Thoracic aorta (tissue), 2 donors: ENCODE results near the gene ROBO1. TPM values are rescaled to one million over a fixed set of nuclear protein-coding genes. Genes with fewer than 3 reads are reported as not detected.
"Not testable (repeated sequence)": the region's sequence is repeated elsewhere in the genome, so short reads cannot be mapped to it uniquely, and the experiment has no call there.

Experiments
- ATAC-seq: fragments of 150-250 bp; one replicate; pipeline ENCODE4 v1.8.0; 2017; ENCODE audit warnings: low read depth; ENCODE audit not compliant: insufficient number of reproducible peaks, low FRiP score
- DNase-seq: peaks from one replicate; pipeline ENCODE4 v3.0.0-alpha.2; 2020; ENCODE audit warnings: low spot score
- H3K27ac ChIP-seq, 2 donors: fragments of 200-600 bp; sonication (generic); 1 replicate in 1 of 2; 2 replicates in 1 of 2; pipeline ENCODE4 v1.5.1; 2016; ENCODE audit warnings: mild to moderate bottlenecking in 2 of 2, moderate library complexity in 2 of 2
- H3K27me3 ChIP-seq: fragments of 200-600 bp; sonication (generic); replicated peaks from 2 replicates; pipeline ENCODE4 v1.6.0; 2016; ENCODE audit warnings: mild to moderate bottlenecking; ENCODE audit not compliant: insufficient read depth
- H3K36me3 ChIP-seq: fragments of 200-600 bp; sonication (generic); one replicate; pipeline ENCODE4 v1.5.1; 2016
- H3K4me1 ChIP-seq, 2 donors: fragments of 200-600 bp; sonication (generic); 1 replicate in 1 of 2; 2 replicates in 1 of 2; pipeline versions ENCODE4 v1.5.1 to v1.6.0; 2016; ENCODE audit warnings: low read depth in 2 of 2, mild to moderate bottlenecking in 1 of 2; ENCODE audit not compliant: control insufficient read depth in 1 of 2
- H3K4me3 ChIP-seq: fragments of 200-600 bp; sonication (generic); 2 replicates; pipeline ENCODE4 v1.5.1; 2016; ENCODE audit warnings: mild to moderate bottlenecking
- H3K9me3 ChIP-seq: fragments of 200-600 bp; sonication (generic); 2 replicates; pipeline ENCODE4 v1.5.1; 2016
- total RNA-seq, 2 donors: library from RNA; depleted of rRNA; stranded (reverse); fragments of >200 nt; gene quantifications; one replicate each; pipeline versions ENCODE4 v1.1.0 to v1.2.3, GENCODE V29; 2016
- TF ChIP-seq, protein P1 (sequence below): fragments of 200-600 bp; sonication (generic); IDR thresholded peaks from one replicate; pipeline ENCODE4 v1.5.1; 2019; ENCODE audit warnings: antibody characterized with exemption

ROBO1 gene
- total RNA-seq, 2 donors from 2014 or later = 13.3 to 24.4 TPM

DNA sequence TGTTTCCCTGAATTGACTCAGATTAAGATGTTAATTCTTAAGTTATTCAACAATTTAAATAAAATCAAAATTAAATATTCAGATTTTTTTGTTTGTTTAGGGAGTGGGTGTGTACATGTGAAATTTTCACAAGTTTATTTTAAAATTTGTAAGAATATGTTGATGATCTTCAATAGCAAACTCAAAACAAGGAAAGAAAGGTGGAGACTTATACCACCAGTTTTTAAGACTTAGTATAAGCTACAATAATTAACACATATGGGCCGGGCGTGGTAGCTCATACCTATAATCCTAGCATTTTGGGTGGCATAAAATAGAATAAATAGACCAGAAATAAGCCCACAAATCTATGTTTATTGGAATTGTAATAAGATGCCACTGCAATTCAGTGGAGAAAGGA, 1084.5 kb downstream of the ROBO1 start:
- H3K36me3 ChIP-seq = no peaks in the 10 kb centered on the region
- ATAC-seq = no peak
- H3K27me3 ChIP-seq = no peaks in the 10 kb centered on the region
- H3K4me1 ChIP-seq = no peaks in the 10 kb centered on the region
- no peak for DNase-seq
- no peak overlapping the region for H3K4me3 ChIP-seq
- TF ChIP-seq, protein P1, sequence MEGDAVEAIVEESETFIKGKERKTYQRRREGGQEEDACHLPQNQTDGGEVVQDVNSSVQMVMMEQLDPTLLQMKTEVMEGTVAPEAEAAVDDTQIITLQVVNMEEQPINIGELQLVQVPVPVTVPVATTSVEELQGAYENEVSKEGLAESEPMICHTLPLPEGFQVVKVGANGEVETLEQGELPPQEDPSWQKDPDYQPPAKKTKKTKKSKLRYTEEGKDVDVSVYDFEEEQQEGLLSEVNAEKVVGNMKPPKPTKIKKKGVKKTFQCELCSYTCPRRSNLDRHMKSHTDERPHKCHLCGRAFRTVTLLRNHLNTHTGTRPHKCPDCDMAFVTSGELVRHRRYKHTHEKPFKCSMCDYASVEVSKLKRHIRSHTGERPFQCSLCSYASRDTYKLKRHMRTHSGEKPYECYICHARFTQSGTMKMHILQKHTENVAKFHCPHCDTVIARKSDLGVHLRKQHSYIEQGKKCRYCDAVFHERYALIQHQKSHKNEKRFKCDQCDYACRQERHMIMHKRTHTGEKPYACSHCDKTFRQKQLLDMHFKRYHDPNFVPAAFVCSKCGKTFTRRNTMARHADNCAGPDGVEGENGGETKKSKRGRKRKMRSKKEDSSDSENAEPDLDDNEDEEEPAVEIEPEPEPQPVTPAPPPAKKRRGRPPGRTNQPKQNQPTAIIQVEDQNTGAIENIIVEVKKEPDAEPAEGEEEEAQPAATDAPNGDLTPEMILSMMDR = no peak
- H3K27ac ChIP-seq = no peak overlapping the region
- H3K9me3 ChIP-seq = no peaks in the 10 kb centered on the region

DNA sequence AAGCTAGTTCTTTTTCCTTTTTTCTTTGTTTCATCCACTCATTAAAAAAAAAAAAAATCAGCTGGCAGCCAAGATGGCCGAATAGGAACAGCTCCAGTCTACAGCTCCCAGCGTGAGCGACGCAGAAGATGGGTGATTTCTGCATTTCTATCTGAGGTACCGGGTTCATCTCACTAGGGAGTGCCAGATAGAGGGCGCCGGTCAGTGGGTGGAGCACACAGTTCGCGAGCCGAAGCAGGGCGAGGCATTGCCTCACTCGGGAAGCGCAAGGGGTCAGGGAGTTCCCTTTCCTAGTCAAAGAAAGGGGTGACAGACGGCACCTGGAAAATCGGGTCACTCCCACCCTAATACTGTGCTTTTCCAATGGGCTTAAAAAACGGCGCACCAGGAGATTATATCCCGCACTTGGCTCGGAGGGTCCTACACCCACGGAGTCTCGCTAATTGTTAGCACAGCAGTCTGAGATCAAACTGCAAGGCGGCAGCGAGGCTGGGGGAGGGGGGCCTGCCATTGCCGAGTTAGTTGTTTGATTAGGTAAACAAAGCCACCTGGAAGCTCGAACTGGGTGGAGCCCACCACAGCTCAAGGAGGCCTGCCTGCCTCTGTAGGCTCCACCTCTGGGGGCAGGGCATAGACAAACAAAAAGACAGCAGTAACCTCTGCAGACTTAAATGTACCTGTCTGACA, 1092.5 kb downstream of the ROBO1 start:
- not testable (repeated sequence) for DNase-seq, H3K4me1 ChIP-seq, H3K27ac ChIP-seq, H3K36me3 ChIP-seq, H3K4me3 ChIP-seq, H3K9me3 ChIP-seq, ATAC-seq, H3K27me3 ChIP-seq

DNA sequence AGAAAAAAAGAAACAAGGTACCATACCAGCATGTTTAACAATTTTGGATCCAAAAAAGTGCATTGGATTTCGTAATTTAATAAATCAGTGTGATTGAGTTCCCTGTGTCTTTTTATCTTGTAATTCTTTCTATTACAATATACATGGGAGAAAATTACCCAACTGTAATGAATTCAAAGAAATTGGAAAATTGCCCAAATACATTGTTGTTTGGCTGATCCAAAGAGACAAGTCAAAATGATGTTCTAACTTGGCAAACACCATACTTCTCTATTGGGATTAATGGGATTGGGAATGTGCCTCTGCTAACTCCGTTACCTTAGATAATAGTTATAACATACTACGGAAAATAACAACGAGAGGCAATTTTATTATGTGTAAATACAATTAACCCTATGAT, 1097.1 kb downstream of the ROBO1 start:
- Histone ChIP-seq H3K9me3 (no peaks in the 10 kb centered on the region), H3K4me1 (no peaks in the 10 kb centered on the region), H3K27me3 (no peaks in the 10 kb centered on the region), H3K27ac (no peak overlapping the region), H3K4me3 (no peak overlapping the region), H3K36me3 (no peaks in the 10 kb centered on the region)
- ATAC-seq (no peak), DNase-seq (no peak)
- TF ChIP-seq, protein P1 = no peak

DNA sequence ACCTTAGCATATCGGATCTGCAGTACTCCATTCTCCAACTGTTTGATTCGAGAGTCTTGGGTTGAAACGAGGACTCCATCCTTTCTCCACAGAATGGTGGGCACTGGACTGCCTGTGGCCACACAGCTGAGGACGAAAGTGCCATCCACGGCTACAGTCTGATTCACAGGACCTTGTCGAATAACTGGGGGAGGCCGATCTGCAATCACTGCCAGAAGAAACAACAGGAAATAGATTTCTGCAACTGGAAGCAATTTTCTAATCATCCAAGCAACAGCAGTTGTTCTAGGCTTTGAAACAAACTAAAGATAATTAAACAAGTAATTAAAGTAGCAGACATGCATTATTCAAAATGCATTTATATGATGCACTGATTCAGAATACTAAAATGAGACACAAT, 1097.7 kb downstream of the ROBO1 start:
- Histone ChIP-seq H3K4me3 (no peak overlapping the region), H3K27ac (no peak overlapping the region), H3K36me3 (no peaks in the 10 kb centered on the region), H3K9me3 (no peaks in the 10 kb centered on the region), H3K4me1 (peaks cover 0 to under 1% of the 10 kb centered on the region in 2 donors), H3K27me3 (no peaks in the 10 kb centered on the region)
- ATAC-seq = no peak
- DNase-seq = no peak
- TF ChIP-seq, protein P1 = no peak

DNA sequence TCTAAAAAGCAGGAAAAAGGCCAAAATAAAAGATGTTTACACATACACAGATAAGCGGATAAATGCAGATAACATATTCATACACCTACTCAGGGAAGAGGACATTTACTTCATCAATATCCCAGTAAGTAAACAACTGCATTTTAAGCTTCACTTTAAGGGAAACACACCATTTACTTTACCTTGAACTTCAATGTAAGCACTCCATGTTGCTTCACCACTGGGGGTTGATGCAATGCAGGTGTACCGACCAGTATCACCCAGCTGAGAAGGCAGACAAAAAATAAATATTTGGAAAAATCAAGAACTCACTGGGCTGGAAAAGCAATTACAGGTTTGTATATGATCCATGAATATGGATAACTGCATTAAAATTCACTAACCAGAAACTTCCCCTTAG, 1099.5 kb downstream of the ROBO1 start:
- no peaks in the 10 kb centered on the region for H3K36me3 ChIP-seq
- TF ChIP-seq, protein P1 = no peak
- H3K4me1 ChIP-seq = peaks cover 0 to 4% of the 10 kb centered on the region in 2 donors
- no peak overlapping the region for H3K27ac ChIP-seq
- no peaks in the 10 kb centered on the region for H3K9me3 ChIP-seq
- H3K27me3 ChIP-seq = no peaks in the 10 kb centered on the region
- DNase-seq = no peak
- no peak overlapping the region for H3K4me3 ChIP-seq
- ATAC-seq = no peak

DNA sequence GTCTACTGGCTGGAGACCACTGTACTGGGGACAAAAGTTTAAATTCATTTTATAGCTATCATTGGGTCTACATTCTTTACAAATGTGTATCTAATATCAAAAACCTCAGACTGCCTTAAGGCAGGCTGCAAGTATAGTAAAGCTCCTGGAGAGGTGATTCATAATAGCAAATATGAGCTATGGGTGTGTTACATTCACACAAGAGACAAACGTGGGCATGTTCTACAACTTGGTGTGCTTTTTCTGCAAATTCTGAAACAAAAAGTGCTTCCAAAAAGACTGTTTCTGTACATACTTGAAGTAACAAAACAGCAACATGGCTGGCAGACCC, 1101.4 kb downstream of the ROBO1 start:
- DNase-seq = no peak
- TF ChIP-seq, protein P1 = no peak
- Histone ChIP-seq H3K27me3 (no peaks in the 10 kb centered on the region), H3K9me3 (no peaks in the 10 kb centered on the region), H3K36me3 (no peaks in the 10 kb centered on the region), H3K4me1 (peaks cover 0 to 4% of the 10 kb centered on the region in 2 donors), H3K4me3 (no peak overlapping the region), H3K27ac (no peak overlapping the region)
- ATAC-seq = no peak
